ENCODE measurements around the gene MS4A6E.

MS4A6E gene

DNA sequence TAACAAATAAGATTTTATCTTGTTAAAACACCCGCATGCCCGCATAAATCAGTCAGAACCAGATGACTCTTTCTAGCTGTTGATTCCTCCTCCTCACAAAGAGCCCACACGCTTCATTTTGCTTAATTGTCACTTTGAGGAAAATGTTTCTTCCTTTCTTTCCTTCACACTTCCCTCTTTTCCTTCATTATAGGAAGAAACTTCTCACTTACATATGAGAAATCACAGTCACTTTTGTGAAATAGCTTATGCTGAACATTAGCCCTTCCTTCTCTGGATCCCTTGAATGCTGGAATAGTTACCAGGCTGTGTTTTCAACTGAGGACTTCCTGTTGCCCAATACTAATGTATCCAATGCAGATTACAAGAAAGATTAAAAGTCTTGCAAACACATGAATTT is 5.8 kb downstream of the MS4A6E start:
- no peak for FAIRE-seq
- DNase-seq (ENCODE audit: insufficient read length, low spot score), result no peak
- TF ChIP-seq TAF1 (IDR thresholded peaks at IDR 0.05; ENCODE audit: low read depth, low read length) (no peak), POLR2A (IDR thresholded peaks at IDR 0.05; ENCODE audit: low read depth, low read length) (no peak), POU2F2 (IDR thresholded peaks at IDR 0.05; ENCODE audit: low read depth, low read length) (no peak), SPI1 (IDR thresholded peaks at IDR 0.05; ENCODE audit: low read depth, low read length) (no peak), POLR2AphosphoS5 (IDR thresholded peaks at IDR 0.05; ENCODE audit: low read depth, low read length) (no peak), PAX5 (IDR thresholded peaks at IDR 0.05; ENCODE audit: insufficient read depth, low read length, severe bottlenecking) (no peak)

GRCh38 chr11:60334005-60334620 is 7.1 kb downstream of the MS4A6E start:
- TF ChIP-seq POLR2A (IDR thresholded peaks at IDR 0.05; ENCODE audit: low read depth, low read length), result no peak
- no peak for TF ChIP-seq PAX5 (IDR thresholded peaks at IDR 0.05; ENCODE audit: insufficient read depth, low read length, severe bottlenecking)
- no peak for TF ChIP-seq TAF1 (IDR thresholded peaks at IDR 0.05; ENCODE audit: low read depth, low read length)
- no peak for TF ChIP-seq POU2F2 (IDR thresholded peaks at IDR 0.05; ENCODE audit: low read depth, low read length)
- FAIRE-seq (peak; percentile 87), DNase-seq (ENCODE audit: insufficient read length, low spot score) (peak; percentile 36)

DNA sequence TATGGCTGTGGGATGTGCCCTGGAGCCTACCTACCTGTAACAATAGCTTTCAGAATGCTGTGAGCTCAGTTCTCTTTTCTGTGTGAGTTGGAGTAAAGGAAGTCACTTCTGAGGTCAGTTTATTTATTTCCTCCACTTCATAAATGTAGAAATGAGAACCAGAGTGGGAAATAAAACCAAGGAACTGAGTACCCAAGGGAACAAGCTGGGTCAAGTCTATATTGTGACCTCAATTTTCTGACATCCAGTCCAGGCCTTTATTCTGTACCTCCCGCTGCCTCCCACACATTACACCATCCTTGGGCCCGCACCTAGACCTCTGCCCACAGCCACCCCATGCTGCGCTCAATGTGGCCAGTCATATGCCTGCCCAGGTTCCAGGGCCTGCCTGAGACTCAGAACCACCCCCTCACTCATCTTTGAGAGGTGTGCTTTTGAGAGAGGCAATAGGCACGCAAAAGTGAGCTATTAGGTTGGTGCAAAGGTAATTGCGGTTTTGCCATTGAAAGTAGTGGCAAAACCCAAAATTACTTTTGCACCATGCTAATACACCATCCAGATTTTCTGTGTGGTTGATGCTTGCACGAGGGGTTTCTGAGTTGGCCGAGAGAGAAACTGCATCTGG is 9.8 kb downstream of the MS4A6E start:
- no peak for TF ChIP-seq POLR2AphosphoS5 (IDR thresholded peaks at IDR 0.05; ENCODE audit: low read depth, low read length)
- peak; percentile 56; the same call in 1 of the 2 replicates for TF ChIP-seq SPI1 (IDR thresholded peaks at IDR 0.05; ENCODE audit: low read depth, low read length)
- peak; percentile 85 for FAIRE-seq
- no peak for DNase-seq (ENCODE audit: insufficient read length, low spot score)

DNA sequence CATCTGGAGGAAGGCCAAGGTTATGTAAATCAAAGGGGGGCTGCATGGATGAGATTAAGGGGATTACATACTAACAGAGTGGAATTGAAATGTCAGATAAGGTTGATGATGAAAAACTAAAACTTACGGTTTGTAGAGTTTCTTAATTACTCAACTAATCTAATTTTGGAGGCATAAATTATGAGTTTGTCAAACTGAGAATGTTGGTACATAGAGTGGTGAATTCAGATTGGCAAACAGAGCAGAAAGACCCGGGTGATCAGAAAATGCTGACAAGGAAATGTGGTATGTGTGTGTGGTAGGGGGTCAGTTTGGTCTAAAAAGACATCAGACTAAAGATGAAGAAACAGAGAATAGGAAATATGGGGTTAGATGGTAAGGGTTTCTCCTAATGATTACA is 11.0 kb downstream of the MS4A6E start:
- FAIRE-seq, result no peak
- TF ChIP-seq SPI1 (IDR thresholded peaks at IDR 0.05; ENCODE audit: low read depth, low read length) (no peak), TAF1 (IDR thresholded peaks at IDR 0.05; ENCODE audit: low read depth, low read length) (no peak), PAX5 (IDR thresholded peaks at IDR 0.05; ENCODE audit: insufficient read depth, low read length, severe bottlenecking) (no peak), POLR2AphosphoS5 (IDR thresholded peaks at IDR 0.05; ENCODE audit: low read depth, low read length) (no peak), POLR2A (IDR thresholded peaks at IDR 0.05; ENCODE audit: low read depth, low read length) (no peak), POU2F2 (IDR thresholded peaks at IDR 0.05; ENCODE audit: low read depth, low read length) (no peak)
- no peak for DNase-seq (ENCODE audit: insufficient read length, low spot score)

DNA sequence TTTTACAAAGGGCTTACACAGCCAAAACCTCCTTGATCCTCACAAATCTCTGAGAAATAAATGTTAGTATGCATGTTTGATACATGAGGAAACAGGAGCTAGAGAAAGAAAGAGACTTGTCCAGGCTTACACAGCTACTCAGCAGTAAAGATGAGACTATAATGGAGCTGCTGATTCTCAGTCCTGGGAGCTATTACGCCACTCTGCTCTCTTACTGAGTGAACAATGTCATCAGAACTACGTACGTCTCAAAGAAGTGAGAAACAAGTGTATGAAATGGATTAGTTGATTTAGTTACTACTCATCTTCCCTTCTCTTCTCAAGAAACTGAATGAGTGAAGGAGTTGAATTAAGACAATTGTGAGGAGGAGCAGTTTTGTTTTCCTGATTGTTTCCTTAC is 12.3 kb downstream of the MS4A6E start:
- DNase-seq (ENCODE audit: insufficient read length, low spot score) (no peak), FAIRE-seq (peak; percentile 51)
- no peak for TF ChIP-seq TAF1 (IDR thresholded peaks at IDR 0.05; ENCODE audit: low read depth, low read length)
- no peak for TF ChIP-seq POLR2A (IDR thresholded peaks at IDR 0.05; ENCODE audit: low read depth, low read length)
- TF ChIP-seq SPI1 (IDR thresholded peaks at IDR 0.05; ENCODE audit: low read depth, low read length), result no peak
- no peak for TF ChIP-seq POLR2AphosphoS5 (IDR thresholded peaks at IDR 0.05; ENCODE audit: low read depth, low read length)
- TF ChIP-seq PAX5 (IDR thresholded peaks at IDR 0.05; ENCODE audit: insufficient read depth, low read length, severe bottlenecking), result no peak

- no peak for DNase-seq (ENCODE audit: insufficient read length, low spot score)
- no peak for FAIRE-seq
- TF ChIP-seq POU2F2 (IDR thresholded peaks at IDR 0.05; ENCODE audit: low read depth, low read length) (no peak), POLR2A (IDR thresholded peaks at IDR 0.05; ENCODE audit: low read depth, low read length) (no peak), TAF1 (IDR thresholded peaks at IDR 0.05; ENCODE audit: low read depth, low read length) (no peak), SPI1 (IDR thresholded peaks at IDR 0.05; ENCODE audit: low read depth, low read length) (no peak), POLR2AphosphoS5 (IDR thresholded peaks at IDR 0.05; ENCODE audit: low read depth, low read length) (no peak), PAX5 (IDR thresholded peaks at IDR 0.05; ENCODE audit: insufficient read depth, low read length, severe bottlenecking) (no peak)
These were observed 16.1 kb downstream of the MS4A6E start for GRCh38 chr11:60343094-60343704.

GRCh38 chr11:60344146-60344545 is 17.1 kb downstream of the MS4A6E start:
- TF ChIP-seq POLR2A (IDR thresholded peaks at IDR 0.05; ENCODE audit: low read depth, low read length) (no peak), TAF1 (IDR thresholded peaks at IDR 0.05; ENCODE audit: low read depth, low read length) (no peak), PAX5 (IDR thresholded peaks at IDR 0.05; ENCODE audit: insufficient read depth, low read length, severe bottlenecking) (no peak), POU2F2 (IDR thresholded peaks at IDR 0.05; ENCODE audit: low read depth, low read length) (no peak), POLR2AphosphoS5 (IDR thresholded peaks at IDR 0.05; ENCODE audit: low read depth, low read length) (no peak), SPI1 (IDR thresholded peaks at IDR 0.05; ENCODE audit: low read depth, low read length) (no peak)
- DNase-seq (ENCODE audit: insufficient read length, low spot score), result no peak
- FAIRE-seq, result no peak

- DNase-seq (ENCODE audit: insufficient read length, low spot score) (no peak), FAIRE-seq (peak; percentile 78)
- no peak for TF ChIP-seq POLR2AphosphoS5 (IDR thresholded peaks at IDR 0.05; ENCODE audit: low read depth, low read length)
- TF ChIP-seq PAX5 (IDR thresholded peaks at IDR 0.05; ENCODE audit: insufficient read depth, low read length, severe bottlenecking), result no peak
- no peak for TF ChIP-seq POU2F2 (IDR thresholded peaks at IDR 0.05; ENCODE audit: low read depth, low read length)
- TF ChIP-seq POLR2A (IDR thresholded peaks at IDR 0.05; ENCODE audit: low read depth, low read length), result no peak
- no peak for TF ChIP-seq TAF1 (IDR thresholded peaks at IDR 0.05; ENCODE audit: low read depth, low read length)
- TF ChIP-seq SPI1 (IDR thresholded peaks at IDR 0.05; ENCODE audit: low read depth, low read length), result no peak
These were observed 18.4 kb downstream of the MS4A6E start for GRCh38 chr11:60345489-60345888.

DNA sequence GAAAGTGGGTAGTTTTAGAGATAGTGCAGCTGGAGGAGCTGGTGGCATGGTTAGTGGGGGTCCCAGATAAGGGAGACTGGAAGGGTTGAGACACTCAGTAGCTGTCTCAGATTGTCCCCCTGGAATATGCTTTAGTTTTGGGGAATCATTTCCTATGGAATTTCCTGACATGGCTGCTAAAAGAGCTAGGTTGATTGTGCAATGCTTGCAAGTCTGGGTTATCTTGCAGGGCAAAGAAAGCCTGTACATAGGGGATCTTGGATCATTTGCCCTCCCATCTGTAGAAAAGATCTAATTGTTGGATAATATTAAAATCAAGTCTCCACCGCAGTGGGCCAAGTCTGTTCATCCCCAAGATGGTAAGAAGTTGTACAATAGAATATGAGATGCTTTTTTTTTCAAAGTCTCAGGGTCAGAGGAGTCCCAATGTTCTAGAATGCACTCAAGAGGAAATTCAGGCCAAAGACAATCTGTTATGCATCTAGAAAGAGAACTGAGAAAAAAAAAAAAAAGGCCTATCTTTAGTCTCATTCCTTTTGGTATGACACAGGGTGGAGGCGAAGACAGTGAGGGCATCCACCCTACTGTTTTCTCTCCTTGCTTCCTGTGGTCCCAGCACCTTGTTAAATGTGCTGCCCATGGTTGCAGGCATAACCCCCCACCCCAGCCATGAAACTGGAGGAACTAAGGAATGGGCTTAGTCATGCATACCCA is 20.2 kb downstream of the MS4A6E start:
- no peak for FAIRE-seq
- DNase-seq (ENCODE audit: insufficient read length, low spot score), result no peak
- no peak for TF ChIP-seq POU2F2 (IDR thresholded peaks at IDR 0.05; ENCODE audit: low read depth, low read length)
- TF ChIP-seq SPI1 (IDR thresholded peaks at IDR 0.05; ENCODE audit: low read depth, low read length), result peak; percentile 70
